ENCODE measurements around the gene HNRNPF.
A peak's percentile ranks its signal among the peaks of the same experiment; 100 is the strongest.

Gene HNRNPF

GRCh38 chr10:43377424-43377883, 31.5 kb downstream of the HNRNPF start:
- Histone ChIP-seq H3K27ac (ENCODE audit: extremely low read depth, low read depth, low read length) (no peak overlapping the region), H3K4me1 (ENCODE audit: control insufficient read depth, insufficient read depth, low read length) (no peaks in the 10 kb centered on the region), H3K4me3 (ENCODE audit: low read depth, low read length) (no peak overlapping the region), H3K9me3 (ENCODE audit: control insufficient read depth, insufficient read depth, low read depth, low read length) (no peaks in the 10 kb centered on the region), H3K36me3 (ENCODE audit: control insufficient read depth in 2 of 2, insufficient read depth in 1 of 2, low read length in 2 of 2) (no peaks in the 10 kb centered on the region)
- TF ChIP-seq ZBTB48 (tag by site-specific recombination; IDR thresholded peaks at IDR 0.05) (no peak), ZIC2 (tag by site-specific recombination; IDR thresholded peaks at IDR 0.05) (0 out of 2 replicates have a peak, but pooled peaks have one; percentile 27)
- TF ChIP-seq, protein P1, sequence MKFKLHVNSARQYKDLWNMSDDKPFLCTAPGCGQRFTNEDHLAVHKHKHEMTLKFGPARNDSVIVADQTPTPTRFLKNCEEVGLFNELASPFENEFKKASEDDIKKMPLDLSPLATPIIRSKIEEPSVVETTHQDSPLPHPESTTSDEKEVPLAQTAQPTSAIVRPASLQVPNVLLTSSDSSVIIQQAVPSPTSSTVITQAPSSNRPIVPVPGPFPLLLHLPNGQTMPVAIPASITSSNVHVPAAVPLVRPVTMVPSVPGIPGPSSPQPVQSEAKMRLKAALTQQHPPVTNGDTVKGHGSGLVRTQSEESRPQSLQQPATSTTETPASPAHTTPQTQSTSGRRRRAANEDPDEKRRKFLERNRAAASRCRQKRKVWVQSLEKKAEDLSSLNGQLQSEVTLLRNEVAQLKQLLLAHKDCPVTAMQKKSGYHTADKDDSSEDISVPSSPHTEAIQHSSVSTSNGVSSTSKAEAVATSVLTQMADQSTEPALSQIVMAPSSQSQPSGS (tag by site-specific recombination; IDR thresholded peaks at IDR 0.05; ENCODE audit: low read depth), result no peak
- POLR2A ChIA-PET, result no interaction called here
- CTCF ChIA-PET, result interaction anchor here (0.6 to 1.0 kb wide), 3 partner anchors 24 to 84 kb away, joined by 3 to 4 read pairs (median 3); no protein-coding TSS in a partner anchor

- H3K27ac ChIP-seq (ENCODE audit: extremely low read depth, low read depth, low read length), result no peak overlapping the region
- ChIA-PET CTCF (interaction anchor here (0.6 to 1.0 kb wide), 3 partner anchors 23 to 84 kb away, joined by 3 to 4 read pairs (median 3); no protein-coding TSS in a partner anchor), POLR2A (no interaction called here)
- H3K9me3 ChIP-seq (ENCODE audit: control insufficient read depth, insufficient read depth, low read depth, low read length), result no peaks in the 10 kb centered on the region
- TF ChIP-seq SP2 (tag by site-specific recombination; IDR thresholded peaks at IDR 0.05), result no peak
- TF ChIP-seq ZFP3 (tag by site-specific recombination; IDR thresholded peaks at IDR 0.05; ENCODE audit: low read depth), result no peak
- no peak for TF ChIP-seq ZNF10 (tag by site-specific recombination; IDR thresholded peaks at IDR 0.05)
- TF ChIP-seq ZNF140 (tag by site-specific recombination; IDR thresholded peaks at IDR 0.05), result no peak
- TF ChIP-seq ZNF394 (tag by site-specific recombination; IDR thresholded peaks at IDR 0.05; ENCODE audit: borderline replicate concordance), result no peak
- no peak for TF ChIP-seq ZNF776 (tag by site-specific recombination; IDR thresholded peaks at IDR 0.05; ENCODE audit: borderline replicate concordance)
- no peak for TF ChIP-seq WT1 (tag by site-specific recombination; IDR thresholded peaks at IDR 0.05)
- TF ChIP-seq ZNF660 (tag by site-specific recombination; IDR thresholded peaks at IDR 0.05), result no peak
- TF ChIP-seq ZNF548 (tag by site-specific recombination; IDR thresholded peaks at IDR 0.05), result no peak
- TF ChIP-seq ZNF221 (tag by site-specific recombination; IDR thresholded peaks at IDR 0.05; ENCODE audit: borderline replicate concordance), result no peak
- TF ChIP-seq ZNF530 (tag by site-specific recombination; IDR thresholded peaks at IDR 0.05; ENCODE audit: low read depth), result no peak
- no peak for TF ChIP-seq ZNF37A (tag by site-specific recombination; IDR thresholded peaks at IDR 0.05)
- TF ChIP-seq, protein P2, sequence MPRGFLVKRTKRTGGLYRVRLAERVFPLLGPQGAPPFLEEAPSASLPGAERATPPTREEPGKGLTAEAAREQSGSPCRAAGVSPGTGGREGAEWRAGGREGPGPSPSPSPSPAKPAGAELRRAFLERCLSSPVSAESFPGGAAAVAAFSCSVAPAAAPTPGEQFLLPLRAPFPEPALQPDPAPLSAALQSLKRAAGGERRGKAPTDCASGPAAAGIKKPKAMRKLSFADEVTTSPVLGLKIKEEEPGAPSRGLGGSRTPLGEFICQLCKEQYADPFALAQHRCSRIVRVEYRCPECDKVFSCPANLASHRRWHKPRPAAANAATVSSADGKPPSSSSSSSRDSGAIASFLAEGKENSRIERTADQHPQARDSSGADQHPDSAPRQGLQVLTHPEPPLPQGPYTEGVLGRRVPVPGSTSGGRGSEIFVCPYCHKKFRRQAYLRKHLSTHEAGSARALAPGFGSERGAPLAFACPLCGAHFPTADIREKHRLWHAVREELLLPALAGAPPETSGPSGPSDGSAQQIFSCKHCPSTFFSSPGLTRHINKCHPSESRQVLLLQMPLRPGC (tag by site-specific recombination; IDR thresholded peaks at IDR 0.05), result no peak
- no peak for TF ChIP-seq ZNF274 (IDR thresholded peaks at IDR 0.05; ENCODE audit: low read length)
- TF ChIP-seq ZNF274 (tag by site-specific recombination; IDR thresholded peaks at IDR 0.05; ENCODE audit: borderline replicate concordance), result no peak
- no peak for TF ChIP-seq ZNF704 (tag by site-specific recombination; IDR thresholded peaks at IDR 0.05)
- TF ChIP-seq ZNF677 (tag by site-specific recombination; IDR thresholded peaks at IDR 0.05), result no peak
- H3K36me3 ChIP-seq (ENCODE audit: control insufficient read depth in 2 of 2, insufficient read depth in 1 of 2, low read length in 2 of 2), result no peaks in the 10 kb centered on the region
- H3K4me3 ChIP-seq (ENCODE audit: low read depth, low read length), result no peak overlapping the region
- no peaks in the 10 kb centered on the region for H3K4me1 ChIP-seq (ENCODE audit: control insufficient read depth, insufficient read depth, low read length)
Measured at GRCh38 chr10:43376828-43377423, 32.1 kb downstream of the HNRNPF start.

All from HEK293 (cell line).